ENCODE data around the gene BATF. TPM values are rescaled to one million over a fixed set of nuclear protein-coding genes. Genes with fewer than 3 reads are reported as not detected.
"Not testable (repeated sequence)": the region's sequence is repeated elsewhere in the genome, so short reads cannot be mapped to it uniquely, and the experiment has no call there.

Gene BATF, protein sequence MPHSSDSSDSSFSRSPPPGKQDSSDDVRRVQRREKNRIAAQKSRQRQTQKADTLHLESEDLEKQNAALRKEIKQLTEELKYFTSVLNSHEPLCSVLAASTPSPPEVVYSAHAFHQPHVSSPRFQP
- 1.7 TPM for total RNA-seq

DNA sequence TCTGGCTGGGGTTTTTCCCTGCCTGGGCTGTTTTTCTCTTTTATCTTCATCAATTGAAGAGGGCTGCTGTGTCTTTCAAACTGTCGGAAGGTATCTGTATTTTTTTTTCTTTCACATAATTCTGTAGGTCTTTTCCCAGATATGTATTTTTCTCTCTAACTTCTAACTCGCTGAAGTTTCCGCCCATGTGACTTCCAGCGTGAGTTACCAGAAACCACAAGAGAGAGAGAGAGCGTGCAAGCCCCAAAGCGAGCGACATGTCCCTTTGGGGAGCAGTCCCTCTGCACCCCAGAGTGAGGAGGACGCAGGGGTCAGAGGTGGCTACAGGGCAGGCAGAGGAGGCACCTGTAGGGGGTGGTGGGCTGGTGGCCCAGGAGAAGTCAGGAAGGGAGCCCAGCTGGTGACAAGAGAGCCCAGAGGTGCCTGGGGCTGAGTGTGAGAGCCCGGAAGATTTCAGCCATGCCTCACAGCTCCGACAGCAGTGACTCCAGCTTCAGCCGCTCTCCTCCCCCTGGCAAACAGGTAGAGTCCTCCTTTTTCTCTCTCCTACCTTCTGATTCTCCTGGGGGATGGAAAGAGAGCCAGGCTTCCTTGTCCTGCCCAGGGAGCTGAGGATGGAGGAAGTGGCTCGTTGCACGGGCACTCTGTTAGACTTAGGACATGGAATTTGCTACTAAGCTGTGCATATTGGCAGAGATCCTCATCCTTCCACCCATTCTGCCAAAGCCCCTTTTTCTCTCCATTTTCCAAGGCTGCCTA is at the start of gene BATF:
TSS of gene BATF (plus strand) at position 246 of the 759 bp plus-strand sequence. CDS start at position 460, 214 bp downstream.
- peak; percentile 67 for ATAC-seq
- no peak for DNase-seq (ENCODE audit: low spot score)
- intact Hi-C loops (cut with DNase I): no loop called here

DNA sequence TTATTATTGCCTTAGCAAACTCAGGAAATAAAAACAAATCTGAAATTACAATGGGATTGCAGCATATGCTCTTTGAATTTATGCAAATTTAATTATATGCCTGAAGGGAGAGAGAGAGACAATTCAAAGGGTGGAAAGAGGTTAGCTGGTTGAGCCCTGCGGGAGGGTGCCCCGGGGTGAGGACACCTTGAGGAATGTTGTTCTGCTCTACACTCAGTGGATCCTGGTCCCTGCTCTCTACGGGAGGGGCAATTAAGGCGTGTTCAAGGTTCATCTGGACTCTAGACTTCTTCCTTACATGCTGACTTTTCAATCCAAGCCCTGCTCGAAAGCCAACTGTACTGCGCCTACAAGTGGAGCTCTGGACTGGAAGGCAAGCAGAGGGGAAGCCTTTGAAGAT is 48.1 kb upstream of the BATF start:
- DNase-seq (ENCODE audit: low spot score); ATAC-seq; intact Hi-C loops (cut with DNase I): not testable (repeated sequence)

DNA sequence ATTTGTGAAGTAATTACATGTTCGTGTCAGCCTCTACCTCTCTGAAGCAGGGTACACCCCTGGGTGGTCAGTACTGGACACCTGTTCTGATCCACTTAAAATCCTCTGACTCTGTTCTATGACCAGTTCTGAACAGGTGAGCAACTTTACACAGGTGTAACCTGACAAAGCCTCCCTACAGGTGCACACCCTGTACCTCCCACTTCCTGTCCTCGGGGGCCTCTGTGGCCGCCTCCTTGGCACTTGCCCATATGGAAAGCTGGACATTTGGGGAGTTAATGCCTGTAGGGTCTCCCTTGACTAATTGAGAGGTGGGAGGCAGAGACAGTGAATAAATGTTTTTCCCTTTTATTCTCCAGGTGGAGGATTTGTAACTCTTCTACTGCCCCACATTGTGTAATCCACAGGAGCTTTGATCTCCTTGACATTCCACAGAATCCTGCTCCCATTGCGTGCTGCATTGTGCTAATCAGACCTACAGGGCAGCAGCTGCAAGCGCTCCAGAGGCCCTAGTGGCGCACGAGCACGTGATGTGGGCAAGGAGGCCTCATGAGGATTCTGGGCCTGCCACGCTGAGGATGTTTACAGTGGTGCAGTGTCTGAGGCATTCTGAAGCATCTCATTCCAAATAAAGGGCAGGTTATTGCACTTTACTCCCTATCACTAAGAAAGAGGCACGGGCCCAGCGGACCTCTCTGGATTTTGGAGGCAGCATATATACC is 45.8 kb upstream of the BATF start:
- DNase-seq (ENCODE audit: low spot score) (no peak), ATAC-seq (peak; percentile 76)
- intact Hi-C loops (cut with DNase I): no loop called here

DNA sequence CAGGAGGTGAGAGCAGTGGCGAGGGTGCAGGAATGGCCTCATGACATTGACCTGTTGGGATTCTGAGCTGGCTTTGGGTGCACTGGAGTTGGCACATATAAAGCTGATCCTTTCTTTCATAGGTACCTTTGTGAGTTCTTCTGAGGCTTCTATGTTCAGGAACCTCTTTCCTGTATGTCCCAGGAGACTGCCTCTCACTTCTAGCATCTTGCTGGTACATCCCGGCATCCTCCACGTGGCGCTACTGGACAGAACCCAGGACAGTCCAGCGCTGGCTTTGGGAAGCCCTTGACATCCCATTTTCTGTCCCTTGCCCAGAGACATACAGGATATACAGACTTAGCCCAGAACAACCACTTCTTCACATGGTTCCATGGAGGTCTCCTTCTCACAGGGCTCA is 44.4 kb upstream of the BATF start:
- no peak for ATAC-seq
- intact Hi-C loops (cut with DNase I): no loop called here
- no peak for DNase-seq (ENCODE audit: low spot score)

DNA sequence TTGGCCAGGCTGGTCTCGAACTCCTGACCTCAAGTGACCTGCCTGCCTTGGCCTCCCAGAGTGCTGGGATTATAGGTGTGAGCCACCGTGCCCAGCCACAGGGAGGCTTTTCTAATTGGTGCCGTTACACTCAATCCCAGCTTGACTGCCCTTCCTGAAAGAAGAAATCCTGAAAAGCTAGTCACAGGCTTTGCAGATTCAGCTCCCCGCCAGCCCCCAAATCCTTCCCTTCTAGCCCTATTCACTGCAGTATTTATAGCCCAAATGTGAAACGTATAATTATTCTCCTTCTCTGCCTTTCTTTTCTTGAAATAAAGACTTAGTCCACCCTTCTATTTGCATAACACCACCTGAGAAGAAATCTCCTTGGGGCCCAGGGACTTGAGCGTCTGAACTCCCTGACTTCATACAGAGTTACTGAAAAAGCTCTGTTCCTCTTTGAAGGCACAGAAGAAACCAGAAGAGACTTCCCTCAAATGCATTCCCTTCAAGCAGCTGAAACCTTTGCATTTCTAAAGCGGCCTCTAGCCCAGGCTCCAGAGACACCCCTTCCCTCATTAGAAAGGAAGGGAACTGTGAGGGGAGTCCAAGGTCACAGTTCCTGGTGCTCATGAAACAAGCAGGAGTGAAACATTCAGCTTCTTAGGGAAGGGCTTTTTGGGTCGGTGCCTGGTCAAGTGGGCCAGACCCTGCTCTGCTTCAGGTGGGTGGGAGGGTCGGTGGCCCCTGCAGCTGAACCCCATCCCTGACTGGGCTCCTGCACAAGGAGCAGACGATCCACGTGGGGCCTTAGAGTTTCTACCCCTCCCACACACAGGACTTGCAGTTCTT is 42.3 kb upstream of the BATF start:
- intact Hi-C loops (cut with DNase I): no loop called here
- ATAC-seq (no peak), DNase-seq (ENCODE audit: low spot score) (no peak)

DNA sequence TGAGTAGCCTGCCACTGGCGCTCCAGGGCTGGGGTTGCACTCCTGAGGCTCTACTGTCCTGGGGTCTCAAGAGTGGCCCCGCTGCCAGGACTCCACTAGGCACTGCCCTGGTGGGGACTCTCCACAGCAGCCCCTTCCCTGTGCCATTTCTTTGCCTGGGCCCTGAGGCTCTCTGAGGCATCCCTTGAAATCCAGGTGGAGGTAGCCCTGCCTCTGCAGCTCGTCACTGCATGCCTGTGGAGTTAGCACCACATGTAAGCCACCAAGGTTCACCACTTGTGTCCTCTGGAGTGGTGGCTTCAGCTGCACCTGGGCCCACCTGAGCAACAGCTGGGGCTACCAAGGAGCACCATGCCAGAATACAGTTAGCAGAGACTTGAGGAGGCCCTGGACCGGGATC is 39.9 kb upstream of the BATF start:
- DNase-seq (ENCODE audit: low spot score) (no peak), ATAC-seq (no peak)
- intact Hi-C loops (cut with DNase I): no loop called here

DNA sequence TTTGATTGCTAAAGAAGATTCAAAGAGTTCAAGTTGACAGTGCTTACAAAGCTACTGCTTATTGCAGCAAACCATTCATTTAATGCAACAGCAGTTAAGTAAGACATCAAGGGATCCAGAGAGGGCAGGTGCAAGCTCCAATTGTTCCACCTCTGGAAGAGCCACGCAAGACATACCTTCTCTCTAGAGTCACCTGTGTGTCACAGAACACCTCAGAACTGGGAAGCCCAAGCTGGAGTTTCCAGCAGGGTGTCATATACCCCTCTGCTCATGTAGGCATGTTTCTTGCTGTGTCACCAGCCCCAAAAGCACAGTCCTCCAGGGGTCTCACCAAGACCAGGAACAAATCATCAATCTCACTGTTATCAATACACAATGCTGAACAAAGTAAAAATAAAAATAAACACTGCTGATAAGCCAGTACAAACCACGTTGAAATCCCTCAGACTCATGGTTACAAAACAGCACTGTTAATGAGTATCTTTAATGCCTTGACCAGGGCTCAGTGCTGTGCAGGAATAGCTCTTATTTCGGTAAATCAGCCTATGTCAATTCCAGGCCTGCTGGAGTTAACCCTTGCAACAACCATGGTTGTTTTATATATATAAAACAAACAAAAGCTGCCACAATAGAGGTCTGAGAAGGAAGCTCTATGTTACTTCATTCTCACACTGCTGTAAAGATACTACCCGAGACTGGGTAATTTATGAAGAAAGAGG is 37.4 kb upstream of the BATF start:
- ATAC-seq: no peak
- DNase-seq (ENCODE audit: low spot score): no peak
- intact Hi-C loops (cut with DNase I): loop anchor here (5.0 kb wide), 1 partner anchor 178 kb away; no protein-coding TSS in a partner anchor

DNA sequence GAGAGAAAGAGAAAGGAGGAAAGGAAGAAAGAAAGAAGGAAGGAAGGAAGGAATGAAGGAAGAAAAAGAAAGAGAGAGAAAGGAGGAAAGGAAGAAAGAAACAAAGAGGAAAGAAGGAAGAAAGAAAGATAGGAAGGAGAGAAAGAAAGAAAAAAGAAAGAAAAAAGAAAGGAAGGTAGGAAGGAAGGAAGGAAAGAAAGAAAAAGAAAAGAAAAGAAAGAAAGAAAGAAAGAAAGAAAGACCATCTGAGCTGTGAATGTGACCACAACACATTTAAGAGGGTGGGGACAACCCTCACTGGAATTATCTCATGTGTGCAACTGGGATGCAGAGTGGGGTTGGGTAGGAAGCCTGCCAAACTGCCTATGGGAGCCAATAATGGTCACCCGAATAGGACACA is 36.0 kb upstream of the BATF start:
- ATAC-seq (no peak), DNase-seq (ENCODE audit: low spot score) (no peak)
- intact Hi-C loops (cut with DNase I): loop anchor here (5.0 kb wide), 1 partner anchor 179 kb away; no protein-coding TSS in a partner anchor

DNA sequence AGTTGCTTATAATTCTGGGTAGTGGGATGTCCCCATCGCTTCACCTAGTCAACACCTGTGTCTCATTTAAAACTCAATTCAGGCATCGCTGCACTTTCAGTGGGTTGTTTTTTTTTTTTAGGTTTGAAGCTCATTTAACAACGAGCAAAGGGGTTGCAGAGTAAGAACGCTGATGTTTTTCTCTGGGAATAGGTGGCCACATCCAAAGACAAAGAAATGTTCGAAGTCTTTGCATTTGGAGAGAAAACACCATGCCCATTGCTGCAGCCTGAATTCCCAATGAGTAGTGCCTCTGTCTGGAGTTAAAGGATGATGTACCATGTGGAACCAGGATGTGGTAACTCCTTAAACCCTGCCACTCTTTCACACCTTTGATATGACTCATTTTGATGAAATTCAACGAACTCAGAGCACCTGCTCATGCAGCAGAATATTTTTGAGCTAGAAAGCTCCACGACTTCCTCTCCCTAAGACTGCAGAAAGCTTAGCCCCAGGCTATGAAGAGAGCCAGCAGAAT is 35.1 kb upstream of the BATF start:
- intact Hi-C loops (cut with DNase I): loop anchor here (5.0 kb wide), 1 partner anchor 180 kb away; no protein-coding TSS in a partner anchor
- ATAC-seq (no peak), DNase-seq (ENCODE audit: low spot score) (no peak)

DNA sequence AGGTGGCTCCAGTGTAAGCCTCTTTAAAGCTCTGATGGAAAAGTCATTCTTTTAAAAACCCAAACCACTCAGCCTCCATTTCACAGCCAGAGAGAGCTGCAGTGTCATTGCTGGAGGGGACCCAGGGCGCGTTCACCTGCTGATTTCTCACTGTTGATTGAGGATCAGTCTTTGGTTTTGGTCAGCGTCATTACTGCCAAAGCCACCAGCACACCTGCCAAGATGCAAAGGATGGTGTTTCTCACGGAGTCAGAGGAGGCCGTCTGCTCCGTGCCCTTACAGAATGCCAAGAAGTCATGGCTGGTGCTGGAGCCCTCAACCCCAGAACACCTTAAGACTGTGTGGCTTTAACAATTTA is 32.8 kb upstream of the BATF start:
- DNase-seq (ENCODE audit: low spot score) (no peak), ATAC-seq (no peak)
- intact Hi-C loops (cut with DNase I): loop anchor here (5.0 kb wide), 1 partner anchor 182 kb away; no protein-coding TSS in a partner anchor

DNA sequence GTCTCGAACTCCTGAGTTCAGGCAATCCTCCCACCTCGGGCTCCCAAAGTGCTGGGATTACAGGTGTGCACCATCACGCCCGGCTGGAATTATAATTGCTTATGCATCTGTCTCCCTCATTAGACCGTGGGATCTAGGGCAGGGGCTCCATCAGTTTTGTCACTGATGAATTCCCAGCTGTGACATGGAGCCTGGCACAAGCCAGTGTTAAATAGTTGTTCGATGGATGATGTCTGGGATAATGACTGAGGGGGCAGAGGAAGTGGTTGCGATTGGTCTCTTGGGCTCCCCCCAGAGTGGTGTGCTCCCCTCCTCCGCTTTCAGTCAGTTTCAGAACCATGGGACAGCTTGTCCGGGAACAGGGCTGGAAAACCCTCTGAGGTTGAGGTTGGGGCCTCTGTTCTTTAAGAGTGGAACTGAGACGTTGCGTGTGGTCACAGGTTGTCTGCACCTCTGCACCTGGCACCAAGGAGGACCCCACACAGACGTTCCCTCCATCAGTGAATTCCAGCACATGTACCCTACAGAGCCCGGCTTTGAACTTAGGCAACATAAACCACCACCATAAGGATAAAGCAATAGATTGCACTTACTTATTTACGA is 30.8 kb upstream of the BATF start:
- intact Hi-C loops (cut with DNase I): no loop called here
- ATAC-seq: no peak
- no peak for DNase-seq (ENCODE audit: low spot score)

DNA sequence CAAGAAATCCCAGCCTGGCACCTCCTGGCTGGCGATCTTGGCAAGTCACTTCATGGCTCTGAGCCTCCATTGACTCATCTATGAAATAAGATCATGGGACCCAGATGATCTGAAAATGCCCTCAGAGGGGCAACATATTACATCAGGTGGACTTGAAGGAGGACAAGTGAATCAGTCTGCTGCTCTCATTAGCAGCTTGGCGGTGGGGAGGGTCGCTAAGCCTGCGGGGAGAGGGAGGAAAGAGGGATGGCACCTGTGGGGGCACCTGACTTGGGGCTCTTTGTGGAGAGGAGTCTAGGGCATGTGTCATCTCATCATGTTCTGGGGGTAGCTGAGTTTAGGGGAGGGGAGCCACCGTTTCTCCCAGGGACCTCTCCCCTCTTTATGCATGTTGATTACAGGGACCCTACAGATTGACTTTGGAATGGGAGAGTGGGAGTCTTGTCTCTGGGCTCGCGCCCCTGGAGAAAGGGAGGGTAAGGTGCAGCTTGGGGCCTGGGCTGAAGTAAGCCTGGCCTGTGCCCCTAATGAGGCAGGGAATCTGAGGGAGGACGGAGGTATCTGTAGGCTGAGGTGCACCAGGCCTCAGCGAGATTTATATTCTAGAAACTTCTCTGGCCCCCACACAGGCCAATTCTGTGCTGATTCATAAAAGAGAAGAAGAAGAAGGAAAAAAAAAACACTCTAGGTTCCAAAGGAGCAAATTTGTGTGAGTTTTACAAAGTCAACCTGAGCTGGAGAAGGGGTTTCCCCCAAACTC is 29.3 kb upstream of the BATF start:
- intact Hi-C loops (cut with DNase I): no loop called here
- no peak for ATAC-seq
- DNase-seq (ENCODE audit: low spot score): no peak

DNA sequence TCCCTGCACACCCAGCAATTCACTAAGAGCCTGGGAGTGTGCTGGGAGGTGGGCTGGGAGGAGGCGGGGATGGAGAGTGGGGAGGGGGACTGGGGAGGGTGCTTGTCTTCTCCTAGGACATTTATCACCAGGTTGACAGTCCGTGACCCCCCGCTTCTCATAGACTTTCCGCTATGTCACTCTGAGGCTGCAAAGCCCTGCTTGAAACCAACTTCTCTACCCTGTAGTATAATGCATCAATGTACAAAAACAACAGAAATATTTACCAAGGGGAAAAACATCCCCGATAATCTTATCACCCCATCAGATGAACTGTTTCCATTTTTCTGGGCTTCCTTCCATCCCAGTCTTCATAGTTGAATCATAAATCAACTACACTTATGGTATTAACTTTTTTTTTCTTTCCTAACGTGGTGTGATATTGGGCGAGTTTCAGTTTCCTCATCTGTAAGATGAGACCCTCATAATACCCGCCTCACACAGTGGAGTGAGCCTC is 28.6 kb upstream of the BATF start:
- intact Hi-C loops (cut with DNase I): no loop called here
- no peak for ATAC-seq

DNA sequence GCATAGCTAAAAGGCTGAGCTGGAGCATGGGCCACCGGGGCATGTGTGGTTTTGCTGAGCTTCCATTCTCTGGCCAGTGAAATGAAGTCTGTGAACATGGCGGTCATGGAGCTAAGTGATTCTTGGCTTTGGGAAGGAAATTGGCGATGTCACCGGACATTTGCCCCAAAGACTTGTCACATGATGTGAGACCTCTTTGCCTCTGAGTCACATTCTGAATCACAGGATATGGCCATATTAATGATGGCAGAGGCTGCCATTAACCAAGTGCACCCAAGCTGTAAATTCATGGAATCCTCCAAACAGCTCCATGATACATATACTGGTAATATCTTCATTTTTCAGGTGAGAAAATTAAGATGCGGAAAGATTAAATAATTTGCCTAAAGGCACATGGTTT is 27.4 kb upstream of the BATF start:
- DNase-seq (ENCODE audit: low spot score): no peak
- ATAC-seq: no peak
- intact Hi-C loops (cut with DNase I): no loop called here

More for the DNA sequence above, 28.6 kb upstream of the BATF start:
- DNase-seq (ENCODE audit: low spot score): no peak

DNA sequence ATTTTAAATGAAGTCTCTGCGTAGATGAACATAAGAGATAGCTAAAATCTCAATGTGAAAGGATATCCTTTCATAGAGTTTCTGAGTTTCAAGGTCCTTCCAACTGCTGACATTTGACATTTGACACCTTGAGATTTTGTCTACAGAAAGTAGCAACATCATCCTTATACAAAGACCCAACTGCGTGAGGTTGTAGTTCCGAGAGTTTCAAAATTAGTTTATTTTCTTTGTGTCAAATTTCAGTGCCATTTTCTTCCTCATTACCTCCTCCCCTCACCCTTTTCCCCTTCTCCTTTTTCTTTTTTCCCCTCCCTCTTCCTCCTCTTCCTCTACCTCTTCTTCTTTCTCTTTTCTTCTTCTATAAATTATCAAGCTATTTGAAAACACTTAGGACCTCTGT is 26.9 kb upstream of the BATF start:
- ATAC-seq (no peak), DNase-seq (ENCODE audit: low spot score) (no peak)
- intact Hi-C loops (cut with DNase I): no loop called here

DNA sequence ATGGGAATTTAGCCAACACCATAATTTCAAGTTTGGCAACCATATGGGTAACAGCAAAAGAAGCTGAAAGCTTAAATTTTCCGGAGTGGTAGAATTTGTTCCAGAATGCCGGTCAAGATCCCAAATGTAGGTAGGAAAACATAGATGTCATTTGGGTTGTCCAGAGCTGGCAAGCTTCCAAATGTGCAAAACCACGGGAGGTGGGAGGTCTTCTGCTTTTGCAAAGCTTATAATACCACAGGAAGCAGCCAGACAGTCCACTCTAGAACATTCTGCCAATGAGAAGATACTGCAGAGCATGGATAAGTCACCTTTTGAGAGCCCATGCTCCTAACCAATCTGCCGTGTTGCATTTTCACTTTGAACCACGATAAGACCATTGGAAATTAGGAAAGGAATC is 26.4 kb upstream of the BATF start:
- intact Hi-C loops (cut with DNase I): no loop called here
- DNase-seq (ENCODE audit: low spot score): no peak
- ATAC-seq: no peak

DNA sequence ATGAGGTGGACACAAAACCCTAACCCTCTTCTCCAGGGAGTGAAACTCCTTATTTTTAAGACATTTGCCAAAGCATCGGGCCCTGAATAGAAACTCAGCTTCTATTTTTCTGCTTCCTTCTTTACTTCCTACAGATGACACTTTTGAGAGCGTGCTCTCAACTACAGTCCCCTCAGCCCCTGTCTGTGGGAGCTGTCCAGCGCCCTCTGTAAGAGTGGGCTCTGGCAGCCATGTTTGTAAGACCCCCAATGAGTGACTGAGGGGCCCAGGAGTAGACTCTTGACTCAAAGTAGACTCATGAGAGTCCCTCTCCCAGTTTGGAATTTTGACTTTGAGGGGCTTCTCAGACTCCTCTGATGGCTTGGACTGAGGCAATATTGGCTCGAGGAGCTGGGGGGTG is 25.5 kb upstream of the BATF start:
- intact Hi-C loops (cut with DNase I): no loop called here

More for the DNA sequence above, 25.5 kb upstream of the BATF start:
- DNase-seq (ENCODE audit: low spot score) (no peak), ATAC-seq (peak; percentile 18)
